ENCODE data around the gene CEBPA.
"Not testable (repeated sequence)": the region's sequence is repeated elsewhere in the genome, so short reads cannot be mapped to it uniquely, and the experiment has no call there.

CEBPA gene

GRCh38 chr19:33300009-33300893 lies 2.1 kb downstream of the CEBPA start:
- DNase-seq = no peak

GRCh38 chr19:33299051-33299688 lies 3.2 kb downstream of the CEBPA start:
- DNase-seq = no peak

GRCh38 chr19:33298146-33298911 lies 4.0 kb downstream of the CEBPA start:
- DNase-seq = no peak

GRCh38 chr19:33297401-33298145 lies 4.8 kb downstream of the CEBPA start:
- no peak for DNase-seq

GRCh38 chr19:33296488-33296971 lies 5.8 kb downstream of the CEBPA start:
- no peak for DNase-seq

GRCh38 chr19:33295621-33296487 lies 6.5 kb downstream of the CEBPA start:
- no peak for DNase-seq

- not testable (repeated sequence) for DNase-seq
Measured at GRCh38 chr19:33295046-33295445, 7.3 kb downstream of the CEBPA start.

- DNase-seq = no peak
Measured at GRCh38 chr19:33294058-33294798, 8.1 kb downstream of the CEBPA start.

GRCh38 chr19:33293255-33294057 lies 8.9 kb downstream of the CEBPA start:
- DNase-seq = peak; percentile 59

GRCh38 chr19:33292595-33293254 lies 9.6 kb downstream of the CEBPA start:
- DNase-seq = peak; percentile 46

GRCh38 chr19:33291623-33292534 lies 10.5 kb downstream of the CEBPA start:
- no peak for DNase-seq

GRCh38 chr19:33290956-33291622 lies 11.2 kb downstream of the CEBPA start:
- no peak for DNase-seq

- DNase-seq = no peak
Measured at GRCh38 chr19:33290082-33290815, 12.1 kb downstream of the CEBPA start.

GRCh38 chr19:33289261-33289660 lies 13.1 kb downstream of the CEBPA start:
- no peak for DNase-seq

GRCh38 chr19:33288666-33289065 lies 13.7 kb downstream of the CEBPA start:
- no peak for DNase-seq

- no peak for DNase-seq
Measured at GRCh38 chr19:33287927-33288326, 14.4 kb downstream of the CEBPA start.

- no peak for DNase-seq
Measured at GRCh38 chr19:33287438-33287837, 14.9 kb downstream of the CEBPA start.

All from DMS53 (cell line).